GM10266 (cell line): ENCODE measurements around the gene MCC.

ENCODE experiments used
- DNase-seq: peaks from one replicate; pipeline ENCODE4 v3.0.0; 2012; ENCODE audit errors: extremely low spot score
- CTCF ChIP-seq: IDR thresholded peaks from 2 replicates; pipeline ENCODE4 v1.5.1; 2012; ENCODE audit warnings: mild to moderate bottlenecking, low read depth; ENCODE audit not compliant: control insufficient read depth, insufficient read depth; ENCODE audit errors: missing control alignments

MCC gene

DNA sequence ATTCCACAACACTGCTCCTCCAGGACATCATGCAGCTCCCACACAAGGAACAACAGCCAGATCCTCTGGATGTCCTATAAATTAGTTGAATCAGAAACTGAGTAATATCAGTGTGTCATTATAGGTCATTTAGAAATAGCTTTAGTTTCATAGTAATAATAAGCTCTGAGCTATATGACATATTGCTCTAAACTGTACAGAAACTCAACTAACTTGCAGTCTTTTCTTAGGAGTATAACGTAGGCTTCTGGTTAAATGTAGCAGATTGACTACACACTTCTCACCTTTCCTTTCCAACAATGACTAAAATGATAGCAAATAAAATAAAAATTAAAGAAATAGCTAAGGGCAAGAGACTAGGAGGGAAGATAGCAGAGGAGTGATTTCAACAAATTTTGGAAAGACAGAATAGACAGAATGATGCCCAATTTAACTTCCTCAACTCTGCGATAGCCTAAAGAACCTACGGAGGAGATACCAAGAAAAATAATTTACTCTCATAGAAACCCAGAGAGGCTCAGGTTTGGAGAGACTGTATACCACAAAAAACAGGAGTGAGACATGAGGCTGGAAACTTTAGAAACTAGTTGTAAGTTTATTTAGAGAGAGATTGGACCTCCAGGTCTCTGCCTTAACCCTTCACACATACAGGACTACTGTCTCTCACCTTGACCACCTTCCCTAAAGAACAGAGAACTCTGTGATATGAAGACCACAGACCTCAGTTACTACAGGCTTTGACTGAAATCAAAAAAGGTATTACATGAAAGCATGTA is 247.1 kb downstream of the MCC start:
- TF ChIP-seq CTCF, result no peak
- no peak for DNase-seq

- DNase-seq, result no peak
- TF ChIP-seq CTCF, result no peak
Measured at GRCh38 chr5:113240032-113240431, 248.2 kb downstream of the MCC start.

- DNase-seq, result no peak
- TF ChIP-seq CTCF, result no peak
Measured at GRCh38 chr5:113237893-113238292, 250.4 kb downstream of the MCC start.

- TF ChIP-seq CTCF, result no peak
- no peak for DNase-seq
Measured at GRCh38 chr5:113236536-113237288, 251.5 kb downstream of the MCC start.

GRCh38 chr5:113235884-113236283 is 252.4 kb downstream of the MCC start:
- TF ChIP-seq CTCF, result no peak
- DNase-seq, result no peak

DNA sequence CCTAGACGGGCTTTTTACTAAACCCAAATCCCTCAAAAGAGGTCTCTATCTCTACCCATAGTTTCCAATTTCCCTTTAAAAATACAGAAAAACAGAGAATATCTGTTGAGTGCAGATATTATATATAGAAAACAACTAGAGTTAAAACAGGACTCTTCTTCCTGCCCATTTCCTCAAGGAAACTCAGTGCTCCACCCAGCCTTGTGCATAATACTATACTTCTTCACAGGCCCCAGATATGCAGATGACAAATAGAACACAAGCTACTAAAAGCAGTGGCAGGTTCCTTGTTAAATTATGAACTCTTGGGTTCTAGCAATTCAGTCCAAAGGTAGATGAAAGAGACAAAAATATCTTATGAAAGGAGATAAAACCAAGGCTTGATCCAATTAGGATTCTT is 253.7 kb downstream of the MCC start:
- no peak for TF ChIP-seq CTCF
- DNase-seq, result no peak

DNA sequence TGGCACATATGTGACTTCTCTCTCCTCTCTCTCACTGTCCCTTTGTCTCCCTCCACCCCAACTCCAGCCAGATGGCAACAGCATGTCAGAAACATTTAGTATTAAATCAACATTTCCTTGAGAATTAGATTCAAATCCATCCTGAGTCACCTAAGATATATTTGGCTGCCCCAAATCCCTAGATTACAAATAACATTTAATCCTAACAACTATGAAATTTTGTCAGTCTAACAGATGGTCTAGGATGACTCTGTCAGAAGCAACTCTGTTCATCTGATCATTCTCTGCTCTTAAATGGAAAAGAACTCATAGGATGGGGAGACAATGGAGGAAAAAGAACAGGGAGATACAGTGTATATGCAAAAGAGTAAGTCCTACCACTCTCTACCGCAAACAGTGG is 254.6 kb downstream of the MCC start:
- DNase-seq, result no peak
- TF ChIP-seq CTCF, result no peak
